Body of pancreas (tissue), 4 donors: ENCODE measurements around the gene RARA. TPM values are rescaled to one million over a fixed set of nuclear protein-coding genes. Genes with fewer than 3 reads are reported as not detected.
"Not testable (repeated sequence)": the region's sequence is repeated elsewhere in the genome, so short reads cannot be mapped to it uniquely, and the experiment has no call there.

Experiments used
- ATAC-seq: fragments of 150-250 bp; one replicate; pipeline ENCODE4 v1.9.1; 2016
- DNase-seq, 4 donors: peaks; one replicate each; pipeline ENCODE4 v3.0.0-alpha.2; 2019
- H3K27ac ChIP-seq, 4 donors: fragments of 200-600 bp; sonication (generic); 1 replicate in 3 of 4; 2 replicates in 1 of 4; pipeline versions ENCODE4 v1.5.1 to v1.6.1; 2016 to 2019; ENCODE audit warnings: mild to moderate bottlenecking in 1 of 4, mixed read lengths in 1 of 4, moderate library complexity in 1 of 4
- H3K27me3 ChIP-seq, 2 donors: fragments of 200-600 bp; sonication (generic); one replicate each; pipeline ENCODE4 v1.6.0; 2016; ENCODE audit warnings: mild to moderate bottlenecking in 1 of 2
- H3K36me3 ChIP-seq, 2 donors: fragments of 200-600 bp; sonication (generic); replicated peaks in 1 of 2; 2 replicates each; pipeline ENCODE4 v1.5.1; 2016; ENCODE audit warnings: low read depth in 2 of 2; ENCODE audit not compliant: insufficient read depth in 1 of 2
- H3K4me1 ChIP-seq: fragments of 200-600 bp; sonication (generic); one replicate; pipeline ENCODE4 v1.6.0; 2016
- H3K4me3 ChIP-seq, 2 donors: fragments of 200-600 bp; sonication (generic); 1 replicate in 1 of 2; 2 replicates in 1 of 2; pipeline ENCODE4 v1.5.1; 2016 to 2019
- H3K9me3 ChIP-seq, 3 donors: fragments of 200-600 bp; sonication (generic); 1 replicate in 2 of 3; 2 replicates in 1 of 3; pipeline ENCODE4 v1.5.1; 2016
- POLR2A ChIP-seq, 3 donors: fragments of 450-650 bp; IDR thresholded peaks; one replicate each; pipeline ENCODE4 v1.6.1; 2016; ENCODE audit warnings: antibody characterized with exemption in 3 of 3, mild to moderate bottlenecking in 2 of 3
- WGBS, 2 donors: methylation state at CpG; one replicate each; pipeline ENCODE4 v1.1.5; 2017; 5-methylcytosine and 5-hydroxymethylcytosine counted together
- intact Hi-C: fragments of 100-400 bp; cut with DNase I; formaldehyde crosslinking; loops from one replicate; pipeline ENCODE4 v1.15.1; 2023
- total RNA-seq, 2 donors: library from RNA; depleted of rRNA; stranded (reverse); fragments of >200 nt; gene quantifications; one replicate each; pipeline ENCODE4 v1.1.0, GENCODE V29; 2016
- TF ChIP-seq, protein P1 (sequence below), 7 experiments: fragments of 450-650 bp in 4 of 7; fragments of 200-600 bp in 3 of 7; sonication (generic) in 3 of 7; IDR thresholded peaks; one replicate each; pipeline ENCODE4 v1.5.1; 2016 to 2019; ENCODE audit warnings: antibody characterized with exemption in 7 of 7

The RARA gene
- total RNA-seq, 2 donors from 2014 or later: 11.4 to 13.8 TPM

DNA sequence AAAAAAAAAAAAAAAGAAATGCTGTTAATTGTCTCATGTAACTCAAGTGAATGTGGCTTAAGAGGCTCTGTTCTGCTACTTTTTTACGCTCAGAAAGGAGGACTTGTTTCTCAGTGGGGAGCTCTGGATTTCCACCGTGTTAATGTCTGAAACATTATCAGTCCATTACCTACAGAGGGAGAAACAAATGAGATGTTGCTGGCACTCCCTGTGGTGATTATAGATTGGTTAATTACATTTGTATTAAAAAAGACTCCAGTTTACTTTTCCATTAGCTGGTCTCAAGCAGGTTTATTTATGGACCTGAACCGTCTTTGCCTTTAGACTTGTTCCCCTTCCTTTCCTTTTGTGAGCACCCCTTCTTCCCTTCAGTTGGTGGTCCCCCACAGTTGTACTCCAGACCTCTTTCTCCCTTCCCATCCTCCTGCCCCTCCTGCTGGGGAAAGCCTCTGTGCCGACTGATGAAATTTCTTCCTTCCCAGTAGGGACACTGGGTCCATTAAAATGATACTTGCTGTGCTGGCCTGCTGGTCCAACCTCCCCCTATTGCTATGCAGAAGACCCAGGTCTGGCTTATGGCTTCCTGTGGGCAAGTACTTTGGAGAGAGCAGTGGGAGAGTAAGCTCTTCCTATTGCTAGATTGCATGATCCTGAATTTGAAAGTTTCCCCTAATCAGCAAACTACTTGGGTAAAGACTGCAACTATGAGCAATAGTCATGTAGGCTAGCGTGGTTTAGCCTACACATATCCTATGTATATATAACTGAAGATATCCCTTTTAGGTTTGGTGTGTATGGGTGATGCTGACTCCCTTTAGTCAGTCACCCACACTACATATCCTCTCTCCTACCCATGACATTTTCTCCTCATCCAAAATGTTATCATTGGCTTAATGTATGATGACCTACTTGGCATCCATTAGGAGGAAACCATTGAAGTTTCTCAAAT, 13.2 kb upstream of the RARA start:
- Histone ChIP-seq H3K36me3 (no peaks in the 10 kb centered on the region), H3K9me3 (no peaks in the 10 kb centered on the region), H3K27me3 (no peaks in the 10 kb centered on the region), H3K4me3 (no peak overlapping the region), H3K4me1 (peaks cover 19% of the 10 kb centered on the region), H3K27ac (no peak overlapping the region)
- WGBS, 2 donors: 75 to 78% methylated on average over 5 of the region's 5 CpGs
- DNase-seq (no peak), ATAC-seq (no peak)
- TF ChIP-seq, protein P1, sequence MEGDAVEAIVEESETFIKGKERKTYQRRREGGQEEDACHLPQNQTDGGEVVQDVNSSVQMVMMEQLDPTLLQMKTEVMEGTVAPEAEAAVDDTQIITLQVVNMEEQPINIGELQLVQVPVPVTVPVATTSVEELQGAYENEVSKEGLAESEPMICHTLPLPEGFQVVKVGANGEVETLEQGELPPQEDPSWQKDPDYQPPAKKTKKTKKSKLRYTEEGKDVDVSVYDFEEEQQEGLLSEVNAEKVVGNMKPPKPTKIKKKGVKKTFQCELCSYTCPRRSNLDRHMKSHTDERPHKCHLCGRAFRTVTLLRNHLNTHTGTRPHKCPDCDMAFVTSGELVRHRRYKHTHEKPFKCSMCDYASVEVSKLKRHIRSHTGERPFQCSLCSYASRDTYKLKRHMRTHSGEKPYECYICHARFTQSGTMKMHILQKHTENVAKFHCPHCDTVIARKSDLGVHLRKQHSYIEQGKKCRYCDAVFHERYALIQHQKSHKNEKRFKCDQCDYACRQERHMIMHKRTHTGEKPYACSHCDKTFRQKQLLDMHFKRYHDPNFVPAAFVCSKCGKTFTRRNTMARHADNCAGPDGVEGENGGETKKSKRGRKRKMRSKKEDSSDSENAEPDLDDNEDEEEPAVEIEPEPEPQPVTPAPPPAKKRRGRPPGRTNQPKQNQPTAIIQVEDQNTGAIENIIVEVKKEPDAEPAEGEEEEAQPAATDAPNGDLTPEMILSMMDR (IDR thresholded peaks at IDR 0.05): no peak
- no peak for TF ChIP-seq POLR2A (IDR thresholded peaks at IDR 0.05)
- intact Hi-C loops: loop anchor here (10.0 kb wide), 1 partner anchor 281 kb away; the partner anchor contains the start of gene CSF3

DNA sequence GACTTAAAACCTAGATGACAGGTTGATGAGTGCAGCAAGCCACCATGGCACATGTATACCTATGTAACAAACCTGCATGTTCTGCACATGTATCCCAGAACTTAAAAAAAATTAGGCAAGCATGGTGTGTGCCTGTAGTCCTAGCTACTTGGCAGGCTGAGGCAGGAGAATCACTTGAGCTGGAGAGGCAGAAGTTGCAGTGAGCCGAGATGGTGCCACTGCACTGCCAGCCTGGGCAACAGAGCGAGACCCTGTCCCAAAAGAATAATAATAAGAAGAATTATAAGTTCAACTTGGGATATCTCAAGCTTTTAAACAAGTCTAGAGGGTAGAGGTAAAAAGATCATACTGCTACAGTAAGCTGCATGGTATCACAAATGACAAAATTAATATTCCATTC, 11.5 kb upstream of the RARA start:
- Histone ChIP-seq H3K4me3 (no peak overlapping the region), H3K36me3 (no peaks in the 10 kb centered on the region), H3K27me3 (no peaks in the 10 kb centered on the region), H3K9me3 (no peaks in the 10 kb centered on the region), H3K27ac (no peak overlapping the region), H3K4me1 (peaks cover 19% of the 10 kb centered on the region)
- no peak for ATAC-seq
- TF ChIP-seq POLR2A (IDR thresholded peaks at IDR 0.05): no peak
- TF ChIP-seq, protein P1 (IDR thresholded peaks at IDR 0.05): no peak
- WGBS, 2 donors: 85 to 93% methylated on average over 2 of the region's 2 CpGs
- DNase-seq: no peak
- intact Hi-C loops: loop anchor here (10.0 kb wide), 1 partner anchor 283 kb away; the partner anchor contains the start of gene CSF3

DNA sequence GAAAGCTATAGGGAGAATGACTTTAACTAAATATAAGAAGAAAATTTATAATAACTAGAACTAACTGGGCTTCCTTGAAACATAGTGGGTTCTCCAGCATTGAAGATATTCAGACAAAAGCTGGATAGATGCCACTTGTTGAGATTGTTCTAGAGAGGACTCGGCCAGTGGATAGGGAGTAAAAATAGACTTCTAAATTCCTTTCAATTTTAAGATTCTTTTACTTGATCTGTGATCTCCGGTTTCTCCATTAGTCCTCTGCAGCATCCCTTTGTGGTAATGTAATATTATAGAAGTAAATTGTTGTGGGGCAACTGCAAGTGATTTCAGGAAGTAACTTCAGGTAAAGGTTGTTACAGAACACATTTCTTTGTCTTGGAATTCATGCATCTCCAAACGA, 10.3 kb upstream of the RARA start:
- intact Hi-C loops: loop anchor here (10.0 kb wide), 1 partner anchor 284 kb away; the partner anchor contains the start of gene CSF3
- H3K27me3 ChIP-seq: no peaks in the 10 kb centered on the region
- H3K4me1 ChIP-seq: peaks cover 11% of the 10 kb centered on the region
- WGBS, 2 donors: 65 to 81% methylated on average over 3 of the region's 3 CpGs
- no peaks in the 10 kb centered on the region for H3K9me3 ChIP-seq
- H3K4me3 ChIP-seq: no peak overlapping the region
- ATAC-seq: no peak
- no peaks in the 10 kb centered on the region for H3K36me3 ChIP-seq
- DNase-seq: no peak
- TF ChIP-seq, protein P1 (IDR thresholded peaks at IDR 0.05): no peak
- TF ChIP-seq POLR2A (IDR thresholded peaks at IDR 0.05): no peak
- no peak overlapping the region for H3K27ac ChIP-seq

DNA sequence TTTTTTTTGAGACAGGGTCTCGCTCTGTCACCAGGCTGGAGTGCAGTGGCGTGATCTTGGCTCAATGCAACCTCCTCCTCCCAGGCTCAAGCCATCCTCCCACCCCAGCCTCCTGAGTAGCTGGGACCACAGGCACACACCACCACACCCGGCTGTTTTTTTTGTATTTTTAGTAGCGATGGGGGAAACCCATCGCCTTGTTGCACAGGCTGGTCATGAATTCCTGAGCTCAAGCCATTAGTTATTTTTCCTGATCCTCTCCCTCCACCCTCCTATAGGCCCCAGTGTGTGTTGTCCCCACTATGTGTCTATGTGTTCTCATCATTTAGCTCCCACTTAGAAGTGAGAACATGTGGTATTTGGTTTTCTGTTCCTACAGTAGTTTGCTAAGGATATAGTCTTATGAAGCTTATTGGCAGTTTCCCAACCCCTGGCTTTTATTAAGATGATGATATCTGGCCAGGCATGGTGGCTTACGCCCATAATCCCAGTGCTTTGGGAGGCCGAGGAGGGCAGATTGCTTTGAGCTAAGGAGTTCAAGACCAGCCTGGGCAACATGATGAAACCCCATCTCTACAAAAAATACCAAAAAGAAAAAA, 9.7 kb upstream of the RARA start:
- H3K27ac ChIP-seq, H3K4me3 ChIP-seq, H3K27me3 ChIP-seq, DNase-seq, H3K36me3 ChIP-seq, ATAC-seq, H3K4me1 ChIP-seq, H3K9me3 ChIP-seq: not testable (repeated sequence)
- intact Hi-C loops: loop anchor here (10.0 kb wide), 1 partner anchor 284 kb away; the partner anchor contains the start of gene CSF3
- WGBS, 2 donors: 85 to 87% methylated on average over 7 of the region's 7 CpGs

DNA sequence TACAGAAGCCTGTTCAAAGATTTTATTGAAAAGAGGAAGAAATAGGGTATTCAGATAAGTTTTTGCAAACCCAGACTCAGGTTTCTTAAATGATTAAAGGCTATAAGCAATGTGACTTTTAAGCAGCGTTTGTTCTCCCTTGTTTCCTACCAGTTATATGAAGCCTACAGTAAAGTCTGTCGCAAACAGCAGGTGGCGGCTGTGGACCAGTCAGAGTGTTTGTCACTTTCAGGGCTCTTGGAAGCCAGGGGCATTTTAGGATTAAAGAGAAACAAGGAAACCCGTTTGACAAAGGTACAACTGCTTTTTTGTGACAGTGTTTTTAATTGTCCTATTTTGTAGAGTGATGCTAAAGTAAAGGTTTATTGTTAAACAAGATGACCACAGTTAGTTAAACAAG, 7.7 kb upstream of the RARA start:
- Histone ChIP-seq H3K27me3 (no peaks in the 10 kb centered on the region), H3K27ac (no peak overlapping the region), H3K36me3 (no peaks in the 10 kb centered on the region), H3K4me3 (no peak overlapping the region), H3K4me1 (no peaks in the 10 kb centered on the region), H3K9me3 (no peaks in the 10 kb centered on the region)
- 42 to 59% methylated on average over 4 of the region's 4 CpGs for WGBS, 2 donors
- ATAC-seq (peak; percentile 49), DNase-seq (peak in 2 of 4 donors; percentile 40 to 63)
- no peak for TF ChIP-seq POLR2A (IDR thresholded peaks at IDR 0.05)
- TF ChIP-seq, protein P1 (IDR thresholded peaks at IDR 0.05): peak in 5 of 7 experiments; percentile 11 to 56 (median 47)
- intact Hi-C loops: no loop called here
